CD4-positive, alpha-beta T cell treated with Interleukin-17A for 4 hours (primary cell): ENCODE measurements around the gene CIDEC.
"Not testable (repeated sequence)": the region's sequence is repeated elsewhere in the genome, so short reads cannot be mapped to it uniquely, and the experiment has no call there.

ENCODE experiments used
- DNase-seq: peaks from one replicate; pipeline ENCODE4 v3.0.0-alpha.2; 2020; ENCODE audit warnings: mixed read lengths

CIDEC gene

DNA sequence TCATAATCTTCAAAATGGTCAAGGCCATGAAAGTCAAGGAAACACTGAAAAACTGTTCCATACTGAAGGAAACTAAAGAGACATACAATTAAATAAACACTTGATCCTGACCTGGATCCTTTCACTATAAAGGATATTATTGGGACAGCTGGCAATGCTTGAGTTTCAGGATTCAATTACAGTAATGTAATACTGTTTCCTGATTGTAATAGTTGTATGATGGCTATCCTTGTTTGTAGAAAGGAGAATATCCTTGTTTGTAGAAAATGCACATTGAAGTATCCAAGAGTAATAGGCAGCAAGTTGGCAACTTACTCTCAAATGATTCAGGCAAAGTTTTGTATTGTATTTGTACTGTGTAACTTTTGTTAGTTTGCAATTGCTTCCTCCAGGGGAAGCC is 4.6 kb downstream of the CIDEC start:
- DNase-seq, result no peak

DNA sequence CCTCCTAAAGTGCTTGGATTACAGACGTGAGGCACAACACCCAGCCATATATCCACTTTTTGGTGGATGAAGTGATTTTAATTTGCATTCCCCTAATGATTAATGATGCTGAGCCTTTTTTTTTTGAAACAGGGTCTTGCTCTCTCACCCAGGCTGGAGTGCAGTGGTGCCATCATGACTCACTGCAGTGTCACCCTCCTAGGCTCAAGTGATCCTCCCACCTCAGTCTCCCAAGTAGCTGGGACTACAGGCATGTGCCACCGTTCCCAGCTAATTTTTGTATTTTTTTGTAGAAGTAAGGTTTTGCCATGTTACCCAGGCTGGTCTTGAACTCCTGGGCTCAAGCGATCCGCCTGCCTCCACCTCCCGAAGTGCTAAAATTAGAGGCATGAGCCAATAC is 8.0 kb downstream of the CIDEC start:
- DNase-seq, result not testable (repeated sequence)

DNA sequence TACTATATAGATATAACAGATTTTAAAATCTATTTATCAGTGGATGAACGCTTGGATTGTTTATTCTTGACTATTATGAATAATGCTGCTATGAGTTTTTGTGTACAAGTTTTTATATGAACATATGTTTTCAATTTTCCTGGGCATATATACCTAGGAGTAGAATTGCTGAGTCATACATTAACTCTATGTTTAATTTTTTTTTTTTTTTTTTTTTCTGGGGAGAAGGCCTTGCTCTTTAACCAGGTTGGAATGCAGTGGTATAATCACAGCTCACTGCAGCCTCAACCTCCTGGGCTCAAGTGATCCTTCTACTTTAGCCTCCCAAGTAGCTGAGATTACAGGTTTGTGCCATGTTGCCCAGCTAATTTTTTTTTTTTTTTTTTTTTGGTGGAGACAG is 9.1 kb downstream of the CIDEC start:
- DNase-seq, result no peak

DNA sequence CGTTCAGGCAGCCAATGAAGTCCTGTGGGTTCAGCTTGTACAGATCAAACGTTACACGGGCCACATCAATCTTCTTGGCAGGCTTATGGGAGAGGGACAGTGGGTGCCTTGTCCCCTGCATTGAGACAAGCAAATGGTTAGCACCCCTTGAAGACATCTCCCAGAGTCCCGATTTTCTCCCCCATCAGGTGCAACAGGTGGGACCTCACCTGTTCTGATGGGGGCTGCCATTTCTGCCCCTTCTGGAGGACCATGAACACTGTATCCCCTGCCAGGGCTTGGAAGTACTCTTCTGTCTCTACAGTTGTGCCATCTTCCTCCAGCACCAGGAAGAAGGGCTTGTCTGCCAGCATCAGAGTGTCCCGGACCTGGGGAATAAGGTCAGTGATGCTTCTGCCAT is 10.1 kb downstream of the CIDEC start:
- DNase-seq, result no peak

DNA sequence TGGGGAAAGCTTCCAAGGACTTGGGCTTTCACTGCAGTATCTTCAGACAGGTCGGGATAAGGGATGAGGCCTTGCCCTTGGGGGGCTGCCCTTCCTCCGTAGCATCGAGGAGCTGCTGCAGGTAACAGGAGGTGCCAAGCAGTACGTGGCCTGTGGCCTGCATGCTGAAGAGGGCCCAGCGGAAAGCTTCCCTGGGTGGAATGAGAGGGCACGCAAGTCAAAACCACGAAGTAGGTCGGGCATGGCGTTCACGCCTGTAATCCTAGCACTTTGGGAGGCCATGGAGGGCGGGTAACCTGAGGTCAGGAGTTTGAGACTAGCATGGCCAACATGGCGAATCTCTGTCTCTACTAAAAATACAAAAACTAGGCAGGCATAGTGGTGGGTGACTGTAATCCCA is 12.9 kb downstream of the CIDEC start:
- DNase-seq, result no peak

DNA sequence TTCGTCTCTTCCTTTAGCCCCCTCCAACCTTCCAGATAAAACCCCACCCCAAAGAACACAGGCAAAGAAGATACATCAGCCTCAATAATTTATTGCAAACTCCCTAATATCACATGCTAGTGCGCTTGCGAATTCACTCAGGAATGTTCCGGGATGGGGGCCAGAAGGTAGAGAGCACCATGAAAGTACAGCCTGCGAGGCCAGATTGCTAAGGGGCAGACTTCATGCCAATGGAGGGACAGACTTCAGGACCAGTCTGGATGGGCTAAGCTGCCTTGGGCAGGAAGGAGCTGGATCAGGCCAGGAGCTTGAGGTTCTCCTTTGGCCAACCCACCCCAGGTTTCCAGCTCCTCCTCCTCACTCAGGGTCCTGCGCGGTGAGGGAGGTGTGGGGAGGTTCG is 13.4 kb downstream of the CIDEC start:
- DNase-seq, result no peak

DNA sequence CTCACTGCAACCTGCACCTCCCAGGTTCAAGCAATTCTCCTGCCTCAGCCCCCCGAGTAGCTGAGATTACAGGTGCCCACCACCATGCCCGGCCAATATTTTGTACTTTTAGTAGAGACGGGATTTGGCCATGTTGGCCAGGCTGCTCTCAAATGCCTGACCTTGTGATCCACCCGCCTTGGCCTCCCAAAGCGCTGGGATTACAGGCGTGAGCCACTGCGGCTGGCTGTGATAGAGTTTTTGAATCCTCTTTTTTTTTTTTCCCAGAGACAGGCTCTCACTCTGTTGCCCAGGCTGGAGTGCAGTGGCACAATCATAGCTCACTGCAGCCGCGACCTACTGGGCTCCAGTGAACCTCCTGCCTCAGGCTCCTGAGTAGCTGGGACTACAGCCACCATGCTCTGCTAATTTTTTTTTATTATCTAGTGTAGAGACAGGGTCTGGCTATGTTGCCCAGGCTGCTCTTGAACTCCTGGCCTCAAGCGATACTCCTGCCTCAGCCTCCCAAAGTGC is 14.9 kb downstream of the CIDEC start:
- not testable (repeated sequence) for DNase-seq

DNA sequence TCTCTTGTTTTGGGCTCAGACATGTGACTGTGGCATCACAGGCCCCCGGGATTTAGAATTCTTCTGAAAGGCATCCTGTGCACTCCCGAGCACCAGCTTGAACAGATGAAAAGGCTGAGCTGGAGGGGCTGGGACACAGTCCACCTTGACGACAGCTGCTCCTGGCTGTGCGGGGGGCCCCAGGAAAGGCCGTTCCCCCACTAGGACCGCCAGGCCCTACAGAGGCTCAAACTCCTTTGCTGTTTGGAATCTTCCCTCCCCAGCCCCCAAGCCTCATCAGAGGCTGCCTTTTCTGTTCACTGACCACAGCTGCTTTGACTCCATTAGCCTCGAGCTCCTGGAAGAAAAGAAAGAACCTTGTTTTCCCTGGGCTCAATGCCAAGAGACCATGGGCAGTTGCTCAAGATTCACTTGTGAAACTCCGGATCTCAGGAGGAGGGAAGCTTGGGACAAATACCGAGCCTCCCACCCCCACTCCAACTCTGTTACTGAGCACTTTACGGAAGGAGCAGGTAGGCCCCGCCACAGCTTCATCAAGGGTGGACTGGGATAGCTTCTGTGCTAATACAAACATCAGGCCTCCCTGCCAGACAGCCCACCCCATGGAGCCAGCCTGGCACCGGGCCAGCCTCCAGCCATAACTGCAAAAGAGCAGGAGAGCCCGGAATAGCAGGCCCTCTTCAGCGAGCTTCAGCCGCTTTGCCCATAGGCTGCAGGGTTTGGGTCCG is 15.7 kb downstream of the CIDEC start:
- DNase-seq, result no peak

DNA sequence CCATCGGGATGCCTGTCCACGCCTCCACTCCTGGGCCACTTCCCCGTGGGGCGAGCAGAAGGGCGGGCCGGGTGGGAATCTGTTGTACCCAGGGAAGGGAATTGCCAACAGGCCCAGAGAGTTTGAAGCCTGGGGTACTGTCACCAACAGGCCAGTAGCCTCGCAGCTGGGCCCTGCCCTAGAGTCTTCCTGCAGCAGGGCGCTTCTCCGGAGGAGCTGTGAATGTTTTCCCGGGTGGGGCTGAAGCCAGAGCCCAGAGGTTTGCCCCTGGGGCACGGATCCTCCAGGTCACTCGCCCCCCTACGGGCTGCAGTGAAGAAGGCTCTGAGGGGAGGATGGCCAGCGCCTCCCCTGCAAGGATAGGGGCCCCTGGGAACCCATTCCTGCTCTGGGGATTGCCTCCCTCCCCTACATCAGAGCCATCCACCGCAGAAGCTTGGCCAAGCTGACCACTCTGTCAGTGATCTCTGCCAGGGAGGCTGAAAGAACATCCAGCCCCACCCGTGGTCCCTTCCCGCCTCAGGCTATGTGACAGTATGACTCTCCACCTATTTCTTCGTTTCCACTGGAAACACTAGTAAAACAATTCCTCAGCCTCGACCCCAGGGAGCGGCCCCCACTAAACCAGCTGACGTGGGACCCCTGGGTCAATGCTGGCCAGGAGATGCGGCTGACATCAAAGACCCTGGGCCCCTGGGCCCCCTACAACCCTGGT is 16.8 kb downstream of the CIDEC start:
- DNase-seq, result no peak

DNA sequence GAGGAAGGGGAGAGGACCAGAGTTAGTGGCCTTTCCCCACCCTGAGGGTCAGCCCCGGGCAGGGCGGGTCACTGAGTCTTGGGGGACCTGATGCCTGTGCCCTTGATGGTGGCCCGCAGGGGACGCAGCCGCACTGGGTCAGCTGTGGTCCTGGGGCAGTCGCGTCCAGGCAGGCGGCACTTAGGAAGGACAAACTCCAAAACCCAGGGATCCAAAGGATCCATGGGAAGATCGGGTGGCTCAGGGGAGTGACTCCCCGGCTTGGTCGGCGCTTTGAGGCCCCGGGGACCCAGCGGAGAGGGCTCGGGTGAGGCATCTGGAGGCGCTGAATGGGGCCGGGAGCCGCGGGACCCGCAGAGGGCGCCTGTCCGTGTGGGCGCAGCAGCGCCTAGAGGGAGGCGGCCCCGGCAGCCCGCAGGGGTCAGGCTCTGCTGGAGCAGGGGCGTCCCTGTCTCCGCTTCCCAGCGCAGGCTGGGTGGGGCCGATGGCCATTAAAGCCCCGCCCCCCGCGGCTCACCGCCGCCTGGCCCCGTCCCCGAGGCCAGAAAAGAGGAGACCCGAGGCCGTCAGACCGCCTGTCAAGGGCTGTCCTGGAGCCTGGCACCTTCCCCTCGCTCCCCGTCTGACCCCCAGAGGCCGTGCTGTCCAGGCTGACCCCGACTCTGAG is 17.5 kb downstream of the CIDEC start:
- peak; percentile 48 for DNase-seq

DNA sequence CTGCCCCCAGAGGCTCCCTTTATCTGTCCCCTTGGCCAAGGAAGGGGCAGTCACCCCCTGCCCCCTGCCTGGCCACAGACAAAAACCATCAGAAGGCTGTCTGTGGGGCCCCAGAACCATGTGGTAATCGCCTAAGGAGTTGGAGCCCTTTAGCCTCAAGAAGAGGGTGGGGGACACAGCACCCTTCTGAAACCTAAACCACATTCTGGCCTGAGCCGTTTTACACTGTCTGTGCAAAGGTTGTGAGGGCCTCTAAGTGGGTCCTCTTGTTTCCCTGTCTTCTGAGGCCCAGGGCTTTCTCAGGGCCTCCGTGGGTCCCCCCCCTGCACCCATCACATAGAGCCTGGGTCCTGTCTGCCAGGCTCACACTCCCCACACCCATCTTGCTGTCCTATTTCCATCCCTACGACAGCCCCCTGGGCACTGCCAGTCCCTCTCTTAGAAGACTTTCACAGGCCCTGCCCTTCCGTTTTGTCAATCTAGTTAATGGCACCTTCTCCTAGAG is 18.4 kb downstream of the CIDEC start:
- DNase-seq, result no peak

DNA sequence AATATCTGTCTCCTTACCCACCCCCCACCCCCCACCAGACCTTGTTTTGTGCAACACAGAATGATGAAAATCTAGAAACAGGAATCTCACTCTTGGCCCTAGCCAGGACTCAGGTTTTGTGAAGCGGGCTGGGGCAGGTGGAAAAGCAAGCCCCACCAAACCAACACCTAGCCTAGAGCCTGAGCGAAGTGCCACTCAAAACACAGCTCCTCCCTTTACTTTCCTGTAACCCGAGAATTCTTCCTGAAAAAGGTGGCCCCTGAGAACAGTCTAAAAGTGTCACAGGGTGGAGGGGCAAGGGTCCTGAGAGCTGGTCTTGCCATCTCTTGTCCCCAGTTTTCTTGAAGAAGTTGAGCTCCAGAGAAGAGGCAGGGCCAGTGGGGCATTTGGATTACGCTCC is 18.9 kb downstream of the CIDEC start:
- no peak for DNase-seq

DNA sequence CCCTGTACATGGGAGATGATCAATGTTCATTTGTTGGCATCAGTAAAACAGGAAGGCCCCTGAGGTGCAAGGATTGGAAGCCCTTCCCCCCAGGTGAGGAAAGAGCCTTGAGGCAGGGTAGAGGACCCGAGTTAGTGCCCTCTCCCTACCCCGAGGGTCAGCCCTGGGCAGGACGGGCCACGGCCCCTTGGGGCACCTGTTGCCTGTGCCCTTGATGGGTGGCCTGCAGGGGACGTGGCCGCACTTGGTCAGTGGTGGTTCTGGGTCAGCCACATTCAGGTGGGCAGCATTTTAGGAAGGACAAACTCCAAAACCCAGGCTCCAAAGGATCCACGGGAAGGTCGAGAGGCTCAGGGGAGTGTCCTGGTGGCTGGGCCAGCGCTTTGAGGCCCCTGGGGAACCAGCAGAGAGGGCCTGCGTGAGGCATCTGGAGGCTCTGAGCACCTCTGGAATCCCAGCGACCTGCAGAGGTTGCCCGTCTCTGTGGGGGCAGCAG is 20.5 kb downstream of the CIDEC start:
- no peak for DNase-seq

DNA sequence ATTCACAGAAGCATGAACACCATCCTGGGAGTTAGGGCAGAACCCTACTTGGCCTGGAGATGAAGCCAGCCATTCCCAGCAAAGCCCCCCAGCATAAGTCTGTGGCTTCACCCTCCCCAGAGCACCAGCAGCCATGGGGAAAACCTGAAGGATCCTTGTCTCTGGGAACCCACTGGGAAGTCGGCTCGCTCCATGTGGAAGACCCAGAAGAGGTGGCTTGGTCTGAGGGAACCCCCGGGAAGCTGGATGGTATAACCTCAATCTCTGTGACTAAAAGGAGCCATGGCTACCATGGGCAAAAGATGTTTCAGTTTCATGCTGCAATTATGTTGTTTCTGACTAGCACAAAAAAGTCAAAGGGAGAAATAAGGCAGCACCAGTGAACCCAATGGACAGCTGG is 24.5 kb downstream of the CIDEC start:
- DNase-seq, result no peak

DNA sequence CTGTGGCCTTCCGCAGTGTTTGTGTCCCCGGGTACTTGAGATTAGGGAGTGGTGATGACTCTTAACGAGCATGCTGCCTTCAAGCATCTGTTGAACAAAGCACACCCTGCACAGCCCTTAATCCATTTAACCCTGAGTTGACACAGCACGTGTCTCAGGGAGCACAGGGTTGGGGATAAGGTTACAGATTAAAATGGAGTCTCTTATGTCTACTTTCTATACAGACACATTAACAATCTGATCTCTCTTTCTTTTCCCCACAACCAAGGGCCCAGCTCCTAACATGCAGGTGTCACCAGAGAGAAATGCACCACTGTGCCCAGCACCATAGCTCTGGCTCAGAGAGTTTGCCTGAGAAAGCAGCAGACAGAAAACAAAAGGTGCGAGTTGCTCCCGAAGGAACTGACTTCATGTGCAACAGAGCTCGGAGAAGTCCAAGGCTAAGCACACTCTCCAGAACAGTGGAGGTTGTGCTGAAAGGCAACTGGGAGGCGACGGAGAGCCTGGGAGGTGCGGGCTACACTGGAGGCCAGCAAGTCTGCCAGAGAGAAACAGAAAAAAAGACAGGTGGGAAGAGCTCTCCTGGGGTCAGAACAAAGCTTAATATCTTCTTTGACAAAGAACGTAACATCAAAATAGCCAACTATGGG is 25.6 kb downstream of the CIDEC start:
- DNase-seq, result not testable (repeated sequence)

DNA sequence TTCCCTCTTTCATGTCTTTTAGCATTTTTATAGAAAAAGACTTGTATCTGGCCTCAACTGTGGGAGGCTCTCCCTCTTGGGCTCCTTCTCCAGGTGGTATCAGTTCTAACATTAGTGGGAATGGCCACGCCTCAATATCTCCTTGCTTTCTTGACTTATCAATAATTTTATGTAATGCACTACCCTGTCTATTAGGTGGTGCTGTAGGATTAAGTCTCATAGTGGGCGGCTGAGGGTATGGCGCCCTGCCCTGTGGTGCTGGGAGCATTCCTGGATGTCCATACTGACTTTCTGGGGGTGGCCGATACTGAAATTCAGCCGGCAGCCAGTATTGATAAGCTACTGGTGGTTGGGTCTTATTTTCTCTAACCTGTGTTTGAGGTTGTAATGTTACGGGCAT is 27.5 kb downstream of the CIDEC start:
- DNase-seq, result no peak

DNA sequence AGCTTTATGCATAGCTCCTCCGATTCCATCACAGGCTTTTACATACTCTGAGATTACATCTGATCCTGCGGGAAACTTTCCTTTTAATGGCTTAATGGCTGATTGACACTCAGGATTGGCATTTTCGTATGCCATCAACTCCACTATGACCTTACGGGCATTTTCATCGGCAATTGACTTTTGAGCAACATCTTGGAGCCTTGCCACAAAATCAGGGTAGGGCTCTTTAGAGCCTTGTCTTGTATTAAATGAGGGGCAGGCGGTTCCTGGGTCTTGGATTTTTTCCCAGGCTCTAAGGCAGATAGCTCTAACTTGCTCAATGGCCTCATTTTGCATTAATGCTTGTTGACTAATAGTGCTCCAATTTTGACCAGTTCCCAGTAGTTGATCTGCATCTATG is 28.1 kb downstream of the CIDEC start:
- not testable (repeated sequence) for DNase-seq

DNA sequence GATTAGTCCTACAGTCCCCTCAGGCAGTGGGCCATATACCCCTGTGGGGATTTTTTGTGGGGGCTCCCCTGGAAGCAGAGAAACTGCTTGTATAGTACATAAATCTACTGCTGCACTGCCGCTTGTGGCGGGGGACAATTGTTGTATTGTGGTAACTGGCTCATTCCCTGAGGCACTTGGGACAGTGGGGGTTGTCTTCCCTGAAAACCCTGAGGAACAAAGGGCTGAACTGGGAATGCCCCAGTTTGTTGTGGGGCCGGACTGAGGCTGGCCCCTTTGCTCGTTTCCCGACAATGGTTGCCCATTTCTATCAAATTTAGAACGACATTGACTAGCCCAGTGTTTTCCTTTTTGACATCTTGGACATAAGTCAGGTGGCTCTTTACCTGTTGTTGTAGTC is 28.7 kb downstream of the CIDEC start:
- not testable (repeated sequence) for DNase-seq

DNA sequence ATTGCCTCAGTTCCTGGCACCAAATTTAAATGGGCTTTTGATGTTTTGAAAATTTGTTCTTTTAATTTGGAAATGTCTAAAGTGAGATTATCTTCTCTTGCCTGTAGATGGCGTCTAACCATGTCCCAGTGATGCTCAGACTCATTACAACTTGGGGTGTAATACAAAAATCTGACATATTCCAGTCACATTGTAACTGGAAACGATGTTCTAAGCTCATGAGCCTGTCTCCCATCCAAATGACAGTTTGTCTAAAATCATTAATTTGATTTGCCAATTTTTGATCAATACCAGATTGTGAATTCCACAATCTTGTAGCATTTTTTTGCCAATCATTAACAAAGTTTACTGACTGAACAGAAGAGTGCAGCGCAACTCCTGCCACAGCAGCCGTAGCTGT is 31.2 kb downstream of the CIDEC start:
- DNase-seq, result not testable (repeated sequence)

DNA sequence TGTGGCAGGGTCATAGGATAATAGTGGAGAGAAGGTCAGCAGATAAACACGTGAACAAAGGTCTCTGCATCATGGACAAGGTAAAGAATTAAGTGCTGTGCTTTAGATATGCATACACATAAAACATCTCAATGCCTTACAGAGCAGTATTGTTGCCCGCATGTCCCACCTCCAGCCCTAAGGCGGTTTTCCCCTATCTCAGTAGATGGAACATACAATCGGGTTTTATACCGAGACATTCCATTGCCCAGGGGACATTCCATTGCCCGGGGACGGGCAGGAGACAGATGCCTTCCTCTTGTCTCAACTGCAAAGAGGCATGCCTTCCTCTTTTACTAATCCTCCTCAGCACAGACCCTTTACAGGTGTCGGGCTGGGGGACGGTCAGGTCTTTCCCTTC is 32.2 kb downstream of the CIDEC start:
- not testable (repeated sequence) for DNase-seq

DNA sequence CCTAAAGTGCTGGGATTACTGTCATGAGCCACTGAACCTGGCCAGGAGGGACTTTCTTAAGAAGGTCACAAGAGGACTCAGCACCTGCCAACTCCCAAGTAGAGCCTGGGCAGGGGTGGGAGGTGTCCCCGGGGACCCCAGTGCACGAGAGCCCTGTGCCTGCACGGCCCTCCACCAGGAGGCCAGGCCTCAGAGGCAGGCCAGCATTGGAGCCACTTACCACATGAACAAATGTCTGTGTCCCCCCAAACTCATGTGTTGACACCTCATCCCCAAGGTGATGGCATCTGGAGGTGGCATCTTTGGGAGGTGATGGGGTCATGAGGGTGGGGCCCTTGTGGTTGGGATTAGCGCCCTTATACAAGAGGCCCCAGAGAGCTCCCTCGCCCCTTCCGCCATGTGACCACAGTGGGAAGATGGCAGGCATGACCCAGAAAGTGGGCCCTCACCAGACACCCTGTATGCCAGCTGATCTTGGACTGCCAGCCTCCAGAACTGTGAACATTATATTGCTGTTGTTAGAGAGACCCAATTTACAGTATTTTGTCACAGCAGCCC is 33.0 kb downstream of the CIDEC start:
- DNase-seq, result no peak

DNA sequence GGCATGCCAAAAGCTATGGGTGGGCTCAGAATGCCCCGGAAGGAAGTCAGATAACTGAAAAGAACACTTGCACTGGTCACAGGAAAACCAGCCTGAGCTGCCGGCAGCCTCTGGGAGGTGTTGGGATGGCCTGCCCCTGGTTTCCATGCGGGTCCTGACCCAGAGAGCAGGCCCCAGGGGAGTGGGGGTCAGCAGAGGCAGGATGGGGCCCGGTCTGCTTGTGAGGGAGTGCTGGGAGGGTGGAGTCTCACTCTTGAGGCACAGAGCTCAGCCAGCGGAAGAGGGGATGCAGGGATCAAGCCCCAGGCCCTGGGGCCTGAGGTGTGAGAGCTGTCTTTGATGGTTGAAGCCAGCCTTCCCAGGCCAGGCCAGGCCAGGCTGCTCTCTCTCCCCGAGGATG is 33.8 kb downstream of the CIDEC start:
- no peak for DNase-seq
